ENCODE data around the gene CCDC197. TPM values are rescaled to one million over a fixed set of nuclear protein-coding genes. Genes with fewer than 3 reads are reported as not detected.

Gene CCDC197
- total RNA-seq, 2 experiments from 2014 or later = not detected

GRCh38 chr14:94043111-94043755, 46.1 kb downstream of the CCDC197 start:
- Mint-ChIP-seq H3K27ac (no peak overlapping the region), H3K36me3 (ENCODE audit: low read depth) (peaks cover 16% of the 10 kb centered on the region), H3K27me3 (no peaks in the 10 kb centered on the region), H3K9me3 (no peaks in the 10 kb centered on the region), H3K4me1 (ENCODE audit: low read depth) (no peaks in the 10 kb centered on the region), H3K4me3 (no peak overlapping the region)
- intact Hi-C loops (cut with micrococcal nuclease) = no loop called here
- no peak for ATAC-seq
- DNase-seq = no peak
- TF ChIP-seq, protein P1, sequence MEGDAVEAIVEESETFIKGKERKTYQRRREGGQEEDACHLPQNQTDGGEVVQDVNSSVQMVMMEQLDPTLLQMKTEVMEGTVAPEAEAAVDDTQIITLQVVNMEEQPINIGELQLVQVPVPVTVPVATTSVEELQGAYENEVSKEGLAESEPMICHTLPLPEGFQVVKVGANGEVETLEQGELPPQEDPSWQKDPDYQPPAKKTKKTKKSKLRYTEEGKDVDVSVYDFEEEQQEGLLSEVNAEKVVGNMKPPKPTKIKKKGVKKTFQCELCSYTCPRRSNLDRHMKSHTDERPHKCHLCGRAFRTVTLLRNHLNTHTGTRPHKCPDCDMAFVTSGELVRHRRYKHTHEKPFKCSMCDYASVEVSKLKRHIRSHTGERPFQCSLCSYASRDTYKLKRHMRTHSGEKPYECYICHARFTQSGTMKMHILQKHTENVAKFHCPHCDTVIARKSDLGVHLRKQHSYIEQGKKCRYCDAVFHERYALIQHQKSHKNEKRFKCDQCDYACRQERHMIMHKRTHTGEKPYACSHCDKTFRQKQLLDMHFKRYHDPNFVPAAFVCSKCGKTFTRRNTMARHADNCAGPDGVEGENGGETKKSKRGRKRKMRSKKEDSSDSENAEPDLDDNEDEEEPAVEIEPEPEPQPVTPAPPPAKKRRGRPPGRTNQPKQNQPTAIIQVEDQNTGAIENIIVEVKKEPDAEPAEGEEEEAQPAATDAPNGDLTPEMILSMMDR (IDR thresholded peaks at IDR 0.05) = no peak
- ChIA-PET POLR2A (interaction anchor here (1.0 to 1.3 kb wide), 2 partner anchors 8 to 9 kb away, joined by 3 to 5 read pairs; no protein-coding TSS in a partner anchor), CTCF (no interaction called here)

DNA sequence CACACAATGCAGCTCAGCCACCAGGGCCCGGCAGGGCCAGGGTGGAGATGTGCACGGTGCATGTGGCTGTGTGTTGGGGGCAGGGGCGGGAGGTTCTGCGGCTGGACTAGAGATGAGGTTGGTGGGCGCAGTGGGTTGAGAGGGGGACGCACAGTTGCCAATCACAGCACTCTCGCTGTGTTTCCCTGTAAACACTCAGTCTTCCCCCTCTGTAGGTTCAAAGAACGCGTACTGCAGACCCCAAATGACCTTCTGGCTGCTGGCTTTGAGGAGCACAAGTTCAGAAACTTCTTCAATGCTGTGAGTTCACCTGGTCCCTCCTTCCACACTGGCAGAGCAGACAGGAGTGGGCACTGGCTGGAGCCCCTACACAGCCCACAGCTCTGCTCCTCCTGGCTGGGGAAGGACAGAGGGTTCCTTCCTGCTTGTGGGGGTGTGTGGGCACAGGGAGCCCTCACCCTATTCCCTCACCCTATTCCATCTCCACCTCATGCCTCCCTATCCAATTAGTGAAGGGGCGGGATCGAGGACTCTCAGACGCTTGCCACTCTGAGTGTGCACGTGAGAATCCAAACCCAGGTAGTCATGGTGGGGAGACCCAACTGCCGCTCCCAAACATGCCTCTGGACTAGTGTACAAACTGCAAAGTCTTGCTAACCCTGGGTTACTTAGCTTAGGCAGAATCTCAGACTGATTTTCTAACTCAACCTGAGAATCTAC, 46.8 kb downstream of the CCDC197 start:
- TF ChIP-seq, protein P1 (IDR thresholded peaks at IDR 0.05) = no peak
- H3K36me3 Mint-ChIP-seq (ENCODE audit: low read depth) = peaks cover 18% of the 10 kb centered on the region
- ChIA-PET CTCF (interaction anchor here (1.3 to 1.6 kb wide), 3 partner anchors 8 to 92 kb away, joined by 3 to 12 read pairs (median 3); no protein-coding TSS in a partner anchor), POLR2A (interaction anchor here (1.3 kb wide), 1 partner anchor 9 kb away, joined by 5 read pairs; no protein-coding TSS in a partner anchor)
- no peak overlapping the region for H3K27ac Mint-ChIP-seq
- intact Hi-C loops (cut with micrococcal nuclease) = no loop called here
- no peak for ATAC-seq
- no peak for DNase-seq
- H3K27me3 Mint-ChIP-seq = no peaks in the 10 kb centered on the region
- no peaks in the 10 kb centered on the region for H3K4me1 Mint-ChIP-seq (ENCODE audit: low read depth)
- H3K9me3 Mint-ChIP-seq = no peaks in the 10 kb centered on the region
- no peak overlapping the region for H3K4me3 Mint-ChIP-seq

DNA sequence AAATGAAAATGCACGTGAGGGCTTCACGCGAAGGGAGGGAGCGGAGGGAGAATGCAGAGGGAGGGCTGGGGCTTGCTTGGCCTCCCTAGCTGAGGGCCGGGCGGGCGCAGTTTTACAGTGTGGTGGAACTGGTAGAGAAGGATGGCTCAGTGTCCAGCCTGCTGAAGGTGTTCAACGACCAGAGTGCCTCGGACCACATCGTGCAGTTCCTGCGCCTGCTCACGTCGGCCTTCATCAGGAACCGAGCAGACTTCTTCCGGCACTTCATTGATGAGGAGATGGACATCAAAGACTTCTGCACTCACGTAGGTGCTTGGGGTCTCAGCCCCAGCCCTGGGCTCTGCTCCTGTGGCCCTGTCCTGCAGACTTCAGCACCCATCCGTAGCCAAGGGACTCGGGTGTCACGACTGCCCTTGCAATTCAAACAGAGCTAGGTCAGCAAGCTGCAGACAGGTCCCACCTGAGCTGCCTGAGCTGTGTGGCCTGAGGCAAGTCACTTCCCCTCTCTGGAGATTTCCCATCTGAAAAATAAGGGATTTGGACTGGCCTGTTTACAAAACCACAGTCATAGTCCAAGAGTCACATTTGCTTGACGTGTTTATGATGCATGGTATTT, 47.5 kb downstream of the CCDC197 start:
- H3K36me3 Mint-ChIP-seq (ENCODE audit: low read depth) = peaks cover 22% of the 10 kb centered on the region
- H3K4me3 Mint-ChIP-seq = no peak overlapping the region
- no peaks in the 10 kb centered on the region for H3K27me3 Mint-ChIP-seq
- no peaks in the 10 kb centered on the region for H3K4me1 Mint-ChIP-seq (ENCODE audit: low read depth)
- ChIA-PET CTCF (interaction anchor here (1.3 to 1.6 kb wide), 3 partner anchors 8 to 92 kb away, joined by 3 to 12 read pairs (median 3); no protein-coding TSS in a partner anchor), POLR2A (interaction anchor here (0.8 to 1.6 kb wide), 5 partner anchors 8 to 24 kb away, joined by 3 to 5 read pairs (median 3); no protein-coding TSS in a partner anchor)
- H3K9me3 Mint-ChIP-seq = no peaks in the 10 kb centered on the region
- H3K27ac Mint-ChIP-seq = no peak overlapping the region
- DNase-seq (no peak), ATAC-seq (no peak)
- TF ChIP-seq, protein P1 (IDR thresholded peaks at IDR 0.05) = no peak
- intact Hi-C loops (cut with micrococcal nuclease) = no loop called here

DNA sequence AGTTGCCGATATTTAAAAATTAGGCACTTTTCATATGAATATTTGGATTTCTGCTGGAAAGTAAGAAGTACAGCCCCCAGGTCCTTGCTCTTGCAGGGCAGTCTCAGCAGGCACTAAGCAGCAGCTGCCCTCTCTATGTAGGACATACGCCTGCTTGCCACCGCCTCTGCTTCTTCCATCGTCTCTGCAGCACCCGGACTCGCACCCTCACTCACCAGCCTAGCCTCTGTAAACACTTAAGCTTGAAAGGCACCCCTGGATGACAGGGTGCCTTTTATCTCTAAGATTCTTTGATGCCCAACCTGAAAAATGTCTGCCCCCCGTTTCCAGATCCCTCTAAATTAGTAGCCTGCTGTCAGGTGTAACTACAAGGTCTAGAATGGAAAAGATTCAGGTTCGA, 48.0 kb downstream of the CCDC197 start:
- CTCF ChIA-PET = interaction anchor here (1.3 to 1.6 kb wide), 3 partner anchors 9 to 91 kb away, joined by 3 to 12 read pairs (median 3); no protein-coding TSS in a partner anchor
- no peaks in the 10 kb centered on the region for H3K4me1 Mint-ChIP-seq (ENCODE audit: low read depth)
- TF ChIP-seq, protein P1 (IDR thresholded peaks at IDR 0.05) = no peak
- H3K4me3 Mint-ChIP-seq = no peak overlapping the region
- H3K36me3 Mint-ChIP-seq (ENCODE audit: low read depth) = peaks cover 25% of the 10 kb centered on the region
- POLR2A ChIA-PET = interaction anchor here (0.5 to 1.6 kb wide), 5 partner anchors 9 to 24 kb away, joined by 3 read pairs; no protein-coding TSS in a partner anchor
- ATAC-seq = no peak
- H3K27ac Mint-ChIP-seq = no peak overlapping the region
- DNase-seq = no peak
- no peaks in the 10 kb centered on the region for H3K27me3 Mint-ChIP-seq
- intact Hi-C loops (cut with micrococcal nuclease) = no loop called here
- no peaks in the 10 kb centered on the region for H3K9me3 Mint-ChIP-seq
